Activated gamma-delta T cell treated with Interleukin-2 at 50 U/mL for 16 hours (primary cell): Measurements from ENCODE around the gene ANP32B.
"Not testable (repeated sequence)": the region's sequence is repeated elsewhere in the genome, so short reads cannot be mapped to it uniquely, and the experiment has no call there.

Experiments used
- DNase-seq: peaks from one replicate; pipeline ENCODE4 v3.0.0-alpha.2; 2020

ANP32B gene

GRCh38 chr9:97996676-97997075 lies 13.5 kb downstream of the ANP32B start:
- not testable (repeated sequence) for DNase-seq

- no peak for DNase-seq
Measured at GRCh38 chr9:97997330-97998276, 14.5 kb downstream of the ANP32B start.

- DNase-seq, result no peak
Measured at GRCh38 chr9:98002808-98003207, 19.7 kb downstream of the ANP32B start.

GRCh38 chr9:98006127-98006796 lies 23.1 kb downstream of the ANP32B start:
- DNase-seq, result no peak

GRCh38 chr9:98007251-98007928 lies 24.2 kb downstream of the ANP32B start:
- DNase-seq, result no peak

- no peak for DNase-seq
Measured at GRCh38 chr9:98008764-98009163, 25.6 kb downstream of the ANP32B start.

- no peak for DNase-seq
Measured at GRCh38 chr9:98009437-98009836, 26.3 kb downstream of the ANP32B start.

GRCh38 chr9:98009936-98010335 lies 26.8 kb downstream of the ANP32B start:
- DNase-seq, result no peak

- peak; percentile 11 for DNase-seq
Measured at GRCh38 chr9:98010445-98010844, 27.3 kb downstream of the ANP32B start.

GRCh38 chr9:98011122-98011521 lies 28.0 kb downstream of the ANP32B start:
- no peak for DNase-seq

GRCh38 chr9:98016137-98016680 lies 33.1 kb downstream of the ANP32B start:
- no peak for DNase-seq

GRCh38 chr9:98017306-98017705 lies 34.2 kb downstream of the ANP32B start:
- DNase-seq, result no peak

- DNase-seq, result no peak
Measured at GRCh38 chr9:98018347-98018746, 35.2 kb downstream of the ANP32B start.

GRCh38 chr9:98019098-98019497 lies 36.0 kb downstream of the ANP32B start:
- DNase-seq, result no peak

GRCh38 chr9:98019869-98020268 lies 36.7 kb downstream of the ANP32B start:
- DNase-seq, result not testable (repeated sequence)

- DNase-seq, result no peak
Measured at GRCh38 chr9:98020476-98021145, 37.5 kb downstream of the ANP32B start.

- no peak for DNase-seq
Measured at GRCh38 chr9:98021306-98022040, 38.3 kb downstream of the ANP32B start.

GRCh38 chr9:98022447-98022846 lies 39.3 kb downstream of the ANP32B start:
- DNase-seq, result no peak

GRCh38 chr9:98024702-98025101 lies 41.6 kb downstream of the ANP32B start:
- no peak for DNase-seq

- DNase-seq, result no peak
Measured at GRCh38 chr9:98031169-98031568, 48.0 kb downstream of the ANP32B start.

GRCh38 chr9:98031935-98032334 lies 48.8 kb downstream of the ANP32B start:
- DNase-seq, result no peak
